Measurements from ENCODE around the gene STAP1. TPM values are rescaled to one million over a fixed set of nuclear protein-coding genes. Genes with fewer than 3 reads are reported as not detected.
A peak's percentile ranks its signal among the peaks of the same experiment; 100 is the strongest.
"Not testable (repeated sequence)": the region's sequence is repeated elsewhere in the genome, so short reads cannot be mapped to it uniquely, and the experiment has no call there.

Gene STAP1
- total RNA-seq, 1 experiment from 2014 or later, result not detected

DNA sequence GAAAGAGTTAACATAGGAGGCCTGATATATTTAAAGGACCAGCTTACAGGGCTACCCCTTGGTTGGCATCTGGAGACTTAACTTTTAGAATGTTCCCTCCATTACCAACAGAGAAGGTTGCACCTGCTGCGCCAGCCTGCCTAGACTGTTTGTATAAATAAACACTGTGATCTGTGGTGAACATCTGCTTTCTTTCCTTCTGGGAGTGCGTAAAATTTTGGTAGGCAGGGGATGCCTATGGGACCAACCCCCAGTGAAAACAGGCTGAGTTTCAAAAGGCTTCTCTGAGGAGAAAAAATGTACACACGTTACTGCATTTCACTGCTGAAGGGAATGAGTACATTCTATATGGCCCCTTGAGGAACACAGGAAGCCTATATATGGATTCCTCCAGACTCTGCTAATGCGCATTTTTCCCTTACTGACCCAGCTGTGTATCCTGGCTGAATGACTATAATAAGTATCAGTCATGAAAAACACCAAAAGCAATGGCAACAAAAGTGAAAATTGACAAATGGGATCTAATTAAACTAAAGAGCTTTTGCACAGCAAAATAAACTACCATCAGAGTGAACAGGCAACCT lies 27.1 kb upstream of the STAP1 start:
- no peaks in the 10 kb centered on the region for H3K23me2 ChIP-seq (ENCODE audit: insufficient read length, low read depth, low read length, poor library complexity, severe bottlenecking)
- H3K79me2 ChIP-seq (ENCODE audit: insufficient read depth, low read length), result no peaks in the 10 kb centered on the region
- no peak overlapping the region for H2BK15ac ChIP-seq (ENCODE audit: low read depth, low read length)
- H3K27ac Mint-ChIP-seq, result peak overlapping the region in 1 of 3 experiments; percentile 76; a peak in 1 of 7 replicates
- peaks cover 35 to 66% (median 60%) of the 10 kb centered on the region in 3 experiments for H3K36me3 Mint-ChIP-seq (ENCODE audit: insufficient read depth in 1 of 3, low read depth in 3 of 3)
- H3K9me3 ChIP-seq (ENCODE audit: control insufficient read depth, low read depth, low read length), result no peaks in the 10 kb centered on the region
- peaks cover 3 to 6% of the 10 kb centered on the region in 2 experiments; a peak in 1 of 5 replicates for H3K9me3 Mint-ChIP-seq
- no peak overlapping the region for H2BK5ac ChIP-seq (ENCODE audit: insufficient read length, low read length)
- H2BK12ac ChIP-seq (ENCODE audit: insufficient read length, low read depth, low read length), result no peak overlapping the region
- H3K27me3 ChIP-seq (ENCODE audit: insufficient read depth, low read length), result no peaks in the 10 kb centered on the region
- DNase-seq, result no peak
- no peak overlapping the region for H2AFZ ChIP-seq (ENCODE audit: low read length)
- no peak overlapping the region for H3T11ph ChIP-seq (ENCODE audit: low read length)
- TF ChIP-seq, protein P1, sequence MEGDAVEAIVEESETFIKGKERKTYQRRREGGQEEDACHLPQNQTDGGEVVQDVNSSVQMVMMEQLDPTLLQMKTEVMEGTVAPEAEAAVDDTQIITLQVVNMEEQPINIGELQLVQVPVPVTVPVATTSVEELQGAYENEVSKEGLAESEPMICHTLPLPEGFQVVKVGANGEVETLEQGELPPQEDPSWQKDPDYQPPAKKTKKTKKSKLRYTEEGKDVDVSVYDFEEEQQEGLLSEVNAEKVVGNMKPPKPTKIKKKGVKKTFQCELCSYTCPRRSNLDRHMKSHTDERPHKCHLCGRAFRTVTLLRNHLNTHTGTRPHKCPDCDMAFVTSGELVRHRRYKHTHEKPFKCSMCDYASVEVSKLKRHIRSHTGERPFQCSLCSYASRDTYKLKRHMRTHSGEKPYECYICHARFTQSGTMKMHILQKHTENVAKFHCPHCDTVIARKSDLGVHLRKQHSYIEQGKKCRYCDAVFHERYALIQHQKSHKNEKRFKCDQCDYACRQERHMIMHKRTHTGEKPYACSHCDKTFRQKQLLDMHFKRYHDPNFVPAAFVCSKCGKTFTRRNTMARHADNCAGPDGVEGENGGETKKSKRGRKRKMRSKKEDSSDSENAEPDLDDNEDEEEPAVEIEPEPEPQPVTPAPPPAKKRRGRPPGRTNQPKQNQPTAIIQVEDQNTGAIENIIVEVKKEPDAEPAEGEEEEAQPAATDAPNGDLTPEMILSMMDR (conservative IDR thresholded peaks at IDR 0.05), result no peak
- H3K18ac ChIP-seq (ENCODE audit: insufficient read length, low read depth, low read length), result no peak overlapping the region
- no peak overlapping the region for H4K5ac ChIP-seq (ENCODE audit: insufficient read length, low read depth, low read length)
- no peak overlapping the region for H4K91ac ChIP-seq (ENCODE audit: insufficient read length, low read depth, low read length)
- peaks cover 2 to 5% of the 10 kb centered on the region in 2 experiments; a peak in 3 of 4 replicates for H3K4me1 Mint-ChIP-seq
- peaks cover 5% of the 10 kb centered on the region for H3K79me1 ChIP-seq (ENCODE audit: insufficient read depth, low read depth, low read length, poor library complexity, severe bottlenecking)
- no CpG with 5 or more reads among the region's 4 CpGs for WGBS (ENCODE audit: extremely low coverage, insufficient read length, low lambda C conversion rate)
- H3K14ac ChIP-seq (ENCODE audit: insufficient read depth, low read length), result no peak overlapping the region
- no peak overlapping the region for H2AK5ac ChIP-seq (ENCODE audit: insufficient read length, low read length)
- H3K4me3 Mint-ChIP-seq, result no peak overlapping the region
- H3K9ac ChIP-seq (ENCODE audit: extremely low read depth, insufficient read length, low read length), result no peak overlapping the region
- no peaks in the 10 kb centered on the region for H4K20me1 ChIP-seq (ENCODE audit: control insufficient read depth, insufficient read depth, insufficient read length)
- no peaks in the 10 kb centered on the region for H3K4me1 ChIP-seq (ENCODE audit: insufficient read depth, low read length)
- no peak overlapping the region for H3K4ac ChIP-seq (ENCODE audit: low read depth, low read length)
- no peak overlapping the region for H3K56ac ChIP-seq (ENCODE audit: insufficient read length, low read depth, low read length)
- H2BK120ac ChIP-seq (ENCODE audit: low read depth, low read length, poor library complexity, severe bottlenecking), result no peak overlapping the region
- no peak overlapping the region for H2BK20ac ChIP-seq (ENCODE audit: low read depth, low read length, poor library complexity, severe bottlenecking)
- H3K4me2 ChIP-seq (ENCODE audit: insufficient read depth, insufficient read length, low read length), result no peak overlapping the region
- no peaks in the 10 kb centered on the region for H3K27me3 Mint-ChIP-seq (ENCODE audit: low read depth)
- H4K8ac ChIP-seq (replicated peaks; ENCODE audit: insufficient read length, low read depth, low read length), result no peak overlapping the region
- H3K23ac ChIP-seq (ENCODE audit: insufficient read length, low read depth, low read length), result no peak overlapping the region
- H3K27ac ChIP-seq (ENCODE audit: insufficient read length, low read depth, low read length), result no peak overlapping the region

DNA sequence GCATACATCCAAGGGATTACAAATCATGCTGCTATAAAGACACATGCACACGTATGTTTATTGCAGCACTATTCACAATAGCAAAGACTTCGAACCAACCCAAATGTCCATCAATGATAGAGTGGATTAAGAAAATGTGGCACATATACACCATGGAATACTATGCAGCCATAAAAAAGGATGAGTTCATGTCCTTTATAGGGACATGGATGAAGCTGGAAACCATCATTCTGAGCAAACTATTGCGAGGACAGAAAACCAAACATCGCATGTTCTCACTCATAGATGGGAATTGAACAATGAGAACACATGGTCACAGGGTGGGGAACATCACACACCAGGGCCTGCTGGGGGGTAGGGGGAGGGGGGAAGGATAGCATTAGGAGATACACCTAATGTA lies 26.1 kb upstream of the STAP1 start:
- H4K8ac ChIP-seq (replicated peaks; ENCODE audit: insufficient read length, low read depth, low read length); H3K27ac ChIP-seq (ENCODE audit: insufficient read length, low read depth, low read length); H3T11ph ChIP-seq (ENCODE audit: low read length); H3K9me3 ChIP-seq (ENCODE audit: control insufficient read depth, low read depth, low read length); DNase-seq; H3K27ac Mint-ChIP-seq; H3K79me2 ChIP-seq (ENCODE audit: insufficient read depth, low read length); H2BK120ac ChIP-seq (ENCODE audit: low read depth, low read length, poor library complexity, severe bottlenecking); H3K27me3 ChIP-seq (ENCODE audit: insufficient read depth, low read length); H4K91ac ChIP-seq (ENCODE audit: insufficient read length, low read depth, low read length); H3K4ac ChIP-seq (ENCODE audit: low read depth, low read length); H3K4me3 Mint-ChIP-seq; H2BK15ac ChIP-seq (ENCODE audit: low read depth, low read length); H3K4me1 ChIP-seq (ENCODE audit: insufficient read depth, low read length); H3K23me2 ChIP-seq (ENCODE audit: insufficient read length, low read depth, low read length, poor library complexity, severe bottlenecking); H4K20me1 ChIP-seq (ENCODE audit: control insufficient read depth, insufficient read depth, insufficient read length); H3K4me2 ChIP-seq (ENCODE audit: insufficient read depth, insufficient read length, low read length); H2AFZ ChIP-seq (ENCODE audit: low read length); H3K27me3 Mint-ChIP-seq (ENCODE audit: low read depth); H3K9me3 Mint-ChIP-seq; H2BK20ac ChIP-seq (ENCODE audit: low read depth, low read length, poor library complexity, severe bottlenecking); H2BK12ac ChIP-seq (ENCODE audit: insufficient read length, low read depth, low read length); H2AK5ac ChIP-seq (ENCODE audit: insufficient read length, low read length); H3K56ac ChIP-seq (ENCODE audit: insufficient read length, low read depth, low read length); H4K5ac ChIP-seq (ENCODE audit: insufficient read length, low read depth, low read length); H3K23ac ChIP-seq (ENCODE audit: insufficient read length, low read depth, low read length); H3K18ac ChIP-seq (ENCODE audit: insufficient read length, low read depth, low read length); H3K4me1 Mint-ChIP-seq; H3K14ac ChIP-seq (ENCODE audit: insufficient read depth, low read length); H3K79me1 ChIP-seq (ENCODE audit: insufficient read depth, low read depth, low read length, poor library complexity, severe bottlenecking); H2BK5ac ChIP-seq (ENCODE audit: insufficient read length, low read length); H3K9ac ChIP-seq (ENCODE audit: extremely low read depth, insufficient read length, low read length): not testable (repeated sequence)
- no CpG with 5 or more reads among the region's 4 CpGs for WGBS (ENCODE audit: extremely low coverage, insufficient read length, low lambda C conversion rate)
- H3K36me3 Mint-ChIP-seq (ENCODE audit: insufficient read depth in 1 of 3, low read depth in 3 of 3), result peaks cover 35 to 60% (median 60%) of the 10 kb centered on the region in 3 experiments
